ENCODE results near the gene ATF5. TPM values are rescaled to one million over a fixed set of nuclear protein-coding genes. Genes with fewer than 3 reads are reported as not detected.

Gene ATF5
- total and polyA plus RNA-seq, 2 of the 8 experiments (the other 6 are each of a cell fraction or from before 2014, with no cell fraction given), result 6.2 to 13.1 TPM

- TF ChIP-seq KDM5A (IDR thresholded peaks at IDR 0.05; ENCODE audit: low read length), result no peak
Measured at GRCh38 chr19:49929611-49930482, 842 bp downstream of the ATF5 start (continued).

Data from H1 (cell line).